HuH-7.5 (cell line): Measurements from ENCODE around the gene MUCL3.
"Not testable (repeated sequence)": the region's sequence is repeated elsewhere in the genome, so short reads cannot be mapped to it uniquely, and the experiment has no call there.

Experiments
- DNase-seq: peaks from one replicate; pipeline ENCODE4 v3.0.0; 2011; ENCODE audit warnings: low spot score

MUCL3 gene, protein sequence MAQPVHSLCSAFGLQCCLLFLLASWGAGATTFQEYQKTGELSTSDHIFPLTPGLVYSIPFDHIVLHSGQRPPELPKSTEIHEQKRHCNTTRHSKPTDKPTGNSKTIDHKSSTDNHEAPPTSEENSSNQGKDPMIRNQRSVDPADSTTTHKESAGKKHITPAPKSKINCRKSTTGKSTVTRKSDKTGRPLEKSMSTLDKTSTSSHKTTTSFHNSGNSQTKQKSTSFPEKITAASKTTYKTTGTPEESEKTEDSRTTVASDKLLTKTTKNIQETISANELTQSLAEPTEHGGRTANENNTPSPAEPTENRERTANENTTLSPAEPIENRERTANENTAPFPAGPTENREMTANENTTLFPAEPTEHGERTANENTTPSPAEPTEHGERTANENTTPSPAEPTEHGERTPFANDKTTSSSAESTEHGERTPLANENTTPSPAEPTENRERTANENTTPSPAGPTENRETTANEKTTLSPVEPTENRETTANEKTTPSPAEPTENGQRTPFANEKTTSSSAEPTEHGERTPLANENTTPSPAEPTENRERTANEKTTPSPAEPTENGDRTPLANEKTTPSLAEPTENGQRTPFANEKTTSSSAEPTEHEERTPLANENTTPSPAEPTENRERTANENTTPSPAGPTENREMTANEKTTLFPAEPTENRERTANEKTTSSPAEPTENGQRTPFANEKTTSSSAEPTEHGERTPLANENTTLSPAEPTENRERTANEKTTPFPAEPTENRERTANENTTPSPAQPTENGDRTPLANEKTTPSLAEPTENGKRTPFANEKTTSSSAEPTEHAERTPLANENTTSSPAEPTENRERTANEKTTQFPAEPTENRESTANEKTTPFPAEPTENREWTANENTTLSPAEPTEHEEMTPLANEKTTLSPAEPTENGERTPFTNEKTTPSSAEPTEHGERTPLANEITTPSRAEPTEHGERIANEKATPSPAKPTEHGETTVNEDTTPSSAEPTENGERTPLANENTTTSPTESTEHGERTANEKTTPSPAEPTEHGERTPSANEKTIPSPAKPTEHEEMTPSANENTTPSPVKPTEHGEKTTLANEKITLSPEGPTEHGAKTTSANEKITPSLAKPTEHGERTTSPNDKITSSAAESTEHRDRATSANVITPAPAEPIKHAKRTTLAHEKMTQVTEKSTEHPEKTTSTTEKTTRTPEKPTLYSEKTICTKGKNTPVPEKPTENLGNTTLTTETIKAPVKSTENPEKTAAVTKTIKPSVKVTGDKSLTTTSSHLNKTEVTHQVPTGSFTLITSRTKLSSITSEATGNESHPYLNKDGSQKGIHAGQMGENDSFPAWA (N-terminal part only)

DNA sequence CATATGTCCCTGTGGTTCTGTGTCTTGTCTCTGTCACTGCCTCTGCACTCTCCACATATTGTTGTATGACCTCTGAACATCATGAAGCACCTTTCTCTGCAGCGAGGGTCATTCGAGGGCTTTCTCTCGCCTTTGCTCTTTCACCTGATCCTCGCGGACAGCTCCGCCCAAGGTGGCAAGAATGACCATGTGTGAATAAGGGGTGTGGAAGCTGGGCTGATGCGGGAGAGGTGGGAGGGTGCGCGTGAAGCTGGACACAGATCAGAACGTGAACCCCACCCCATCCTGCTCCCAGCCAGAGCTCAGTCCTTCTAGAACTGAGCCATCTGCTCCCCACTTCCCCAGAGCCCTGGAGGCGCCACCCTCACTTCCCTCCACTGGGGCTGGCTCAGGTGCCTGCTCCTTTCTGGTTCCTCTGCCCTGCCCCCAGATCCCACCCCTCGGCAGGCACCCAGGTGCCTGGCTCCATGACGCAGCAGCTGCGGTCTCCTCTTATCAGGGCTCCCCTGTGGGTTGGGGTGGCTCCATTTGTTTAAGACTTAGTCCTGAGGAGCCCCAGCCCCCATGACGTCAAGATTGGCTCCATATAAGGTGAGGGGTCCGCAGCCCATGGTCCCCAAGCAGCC, at the start of gene MUCL3:
TSS of gene MUCL3 (plus strand) at position 613 of the 626 bp plus-strand sequence. CDS start 27 bp downstream, outside the sequence.
- DNase-seq = no peak

DNA sequence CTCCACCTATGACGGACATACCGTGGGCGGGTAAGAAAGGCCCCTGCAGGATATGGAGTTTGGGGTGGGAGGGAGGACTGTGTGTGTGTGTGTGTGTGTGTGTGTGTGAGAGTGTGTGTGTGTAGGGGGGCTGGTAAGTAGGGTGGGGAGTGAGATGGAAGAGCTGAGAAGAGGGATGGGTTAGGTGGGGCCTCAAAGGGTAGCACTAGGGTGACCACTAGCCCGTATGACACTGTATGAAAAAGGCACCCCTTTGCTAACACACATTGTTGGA, 49.4 kb upstream of the MUCL3 start:
- no peak for DNase-seq

DNA sequence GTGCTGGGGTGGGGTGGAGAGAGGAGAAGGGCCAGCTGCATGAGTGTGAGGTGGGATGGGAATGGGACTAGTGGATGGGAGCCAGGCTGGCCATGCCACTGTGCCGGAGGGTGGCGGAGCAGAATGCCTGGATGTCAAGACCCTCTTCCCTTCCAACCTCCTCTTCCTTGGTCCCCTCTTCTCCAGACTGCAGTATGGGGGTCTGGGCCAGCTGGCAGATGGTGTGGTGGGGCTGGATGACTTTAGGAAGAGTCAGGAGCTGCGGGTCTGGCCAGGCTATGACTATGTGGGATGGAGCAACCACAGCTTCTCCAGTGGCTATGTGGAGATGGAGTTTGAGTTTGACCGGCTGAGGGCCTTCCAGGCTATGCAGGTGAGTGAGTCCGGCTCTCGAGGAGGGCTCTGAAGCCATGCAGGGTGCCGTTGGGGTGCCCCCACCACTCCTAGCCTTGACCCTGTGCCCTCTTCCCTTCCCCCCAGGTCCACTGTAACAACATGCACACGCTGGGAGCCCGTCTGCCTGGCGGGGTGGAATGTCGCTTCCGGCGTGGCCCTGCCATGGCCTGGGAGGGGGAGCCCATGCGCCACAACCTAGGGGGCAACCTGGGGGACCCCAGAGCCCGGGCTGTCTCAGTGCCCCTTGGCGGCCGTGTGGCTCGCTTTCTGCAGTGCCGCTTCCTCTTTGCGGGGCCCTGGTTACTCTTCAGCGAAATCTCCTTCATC, 48.8 kb upstream of the MUCL3 start:
- no peak for DNase-seq

DNA sequence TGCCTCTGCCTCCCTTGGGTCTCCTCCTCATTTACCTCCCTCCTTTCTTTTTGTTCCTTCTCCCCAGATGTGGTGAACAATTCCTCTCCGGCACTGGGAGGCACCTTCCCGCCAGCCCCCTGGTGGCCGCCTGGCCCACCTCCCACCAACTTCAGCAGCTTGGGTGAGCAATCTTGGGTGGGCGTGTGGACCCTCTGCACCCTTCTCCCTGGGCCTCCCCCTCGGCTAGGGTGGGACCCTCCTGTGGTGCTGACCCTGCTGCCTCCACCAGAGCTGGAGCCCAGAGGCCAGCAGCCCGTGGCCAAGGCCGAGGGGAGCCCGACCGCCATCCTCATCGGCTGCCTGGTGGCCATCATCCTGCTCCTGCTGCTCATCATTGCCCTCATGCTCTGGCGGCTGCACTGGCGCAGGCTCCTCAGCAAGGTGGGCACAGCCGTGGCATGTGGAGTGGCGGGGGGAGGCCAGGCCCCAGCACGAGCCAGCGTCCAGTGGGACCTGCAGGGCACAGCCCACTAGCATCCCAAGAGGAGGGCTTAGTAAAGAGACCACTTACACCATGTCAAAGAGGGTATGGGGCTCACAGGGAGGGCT, 47.7 kb upstream of the MUCL3 start:
- no peak for DNase-seq

DNA sequence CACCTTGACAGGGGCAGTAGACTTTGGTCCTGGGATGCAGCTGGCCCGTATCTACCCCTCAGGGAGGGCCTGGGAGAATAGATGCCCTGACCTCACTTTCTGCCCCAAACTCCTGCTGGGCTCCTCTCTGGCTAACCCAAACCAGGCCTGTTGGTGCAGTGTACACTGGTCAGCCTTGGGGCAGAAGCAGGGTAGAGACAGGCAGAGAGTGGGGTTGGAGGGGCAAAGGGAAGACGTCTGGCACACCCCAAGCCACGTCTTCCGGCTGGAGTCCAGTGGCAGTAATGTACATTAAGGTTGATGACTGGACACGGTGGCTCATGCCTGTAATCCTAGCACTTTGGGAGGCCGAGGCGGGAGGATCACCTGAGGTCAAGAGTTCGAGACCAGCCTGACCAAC, 47.1 kb upstream of the MUCL3 start:
- no peak for DNase-seq

DNA sequence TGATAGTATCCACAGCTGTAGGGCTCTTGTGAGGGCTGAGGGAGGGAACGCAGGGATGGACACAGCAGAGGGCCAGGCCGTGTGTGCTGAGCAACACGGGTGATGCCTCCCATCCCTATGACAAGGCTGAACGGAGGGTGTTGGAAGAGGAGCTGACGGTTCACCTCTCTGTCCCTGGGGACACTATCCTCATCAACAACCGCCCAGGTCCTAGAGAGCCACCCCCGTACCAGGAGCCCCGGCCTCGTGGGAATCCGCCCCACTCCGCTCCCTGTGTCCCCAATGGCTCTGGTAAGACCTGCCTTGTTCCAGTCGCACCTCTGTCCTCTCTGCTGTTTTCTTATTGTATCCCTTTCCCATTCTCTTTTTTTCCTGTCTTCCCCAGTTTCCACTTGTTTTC, 46.4 kb upstream of the MUCL3 start:
- no peak for DNase-seq

DNA sequence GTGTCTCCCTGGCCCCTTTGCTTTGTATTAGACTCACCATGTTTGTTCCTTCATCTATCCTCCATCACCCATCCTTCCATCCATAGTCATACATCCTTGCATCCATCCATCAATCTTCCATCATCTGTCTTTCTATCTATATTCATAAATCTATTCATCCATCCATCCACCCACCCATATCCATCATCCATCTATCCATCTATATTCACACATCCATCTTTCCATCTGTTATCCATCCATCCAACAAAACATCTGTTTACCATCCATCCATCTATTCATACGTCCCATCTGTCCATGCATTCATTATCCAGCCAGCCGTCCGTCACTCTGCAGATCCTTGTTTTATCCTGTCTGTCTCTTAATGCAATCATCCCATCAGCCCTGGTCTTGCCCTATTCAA, 45.8 kb upstream of the MUCL3 start:
- no peak for DNase-seq

DNA sequence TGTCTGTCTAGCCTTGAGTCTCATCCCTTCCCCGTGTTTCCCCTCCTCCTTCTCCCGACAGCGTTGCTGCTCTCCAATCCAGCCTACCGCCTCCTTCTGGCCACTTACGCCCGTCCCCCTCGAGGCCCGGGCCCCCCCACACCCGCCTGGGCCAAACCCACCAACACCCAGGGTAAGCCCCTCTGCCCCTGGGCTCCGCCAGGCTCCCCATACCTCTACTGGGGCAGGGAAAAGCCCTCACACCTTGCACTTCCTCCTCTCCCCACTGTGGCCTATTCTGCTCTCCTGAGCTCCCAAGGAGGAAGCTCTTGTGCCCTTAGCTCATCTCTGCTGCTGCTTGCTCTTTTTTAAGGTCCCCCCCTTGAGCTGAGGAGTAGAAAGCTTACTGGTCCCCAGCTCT, 45.4 kb upstream of the MUCL3 start:
- no peak for DNase-seq

DNA sequence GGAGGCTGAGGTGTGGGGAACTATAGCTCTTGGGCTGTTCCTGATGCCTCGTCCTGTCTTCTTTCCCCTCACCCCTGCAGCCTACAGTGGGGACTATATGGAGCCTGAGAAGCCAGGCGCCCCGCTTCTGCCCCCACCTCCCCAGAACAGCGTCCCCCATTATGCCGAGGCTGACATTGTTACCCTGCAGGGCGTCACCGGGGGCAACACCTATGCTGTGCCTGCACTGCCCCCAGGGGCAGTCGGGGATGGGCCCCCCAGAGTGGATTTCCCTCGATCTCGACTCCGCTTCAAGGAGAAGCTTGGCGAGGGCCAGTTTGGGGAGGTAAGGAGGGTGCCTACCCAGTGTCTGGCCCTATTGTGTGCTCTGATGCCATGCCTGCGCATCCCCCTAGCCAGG, 44.2 kb upstream of the MUCL3 start:
- no peak for DNase-seq

DNA sequence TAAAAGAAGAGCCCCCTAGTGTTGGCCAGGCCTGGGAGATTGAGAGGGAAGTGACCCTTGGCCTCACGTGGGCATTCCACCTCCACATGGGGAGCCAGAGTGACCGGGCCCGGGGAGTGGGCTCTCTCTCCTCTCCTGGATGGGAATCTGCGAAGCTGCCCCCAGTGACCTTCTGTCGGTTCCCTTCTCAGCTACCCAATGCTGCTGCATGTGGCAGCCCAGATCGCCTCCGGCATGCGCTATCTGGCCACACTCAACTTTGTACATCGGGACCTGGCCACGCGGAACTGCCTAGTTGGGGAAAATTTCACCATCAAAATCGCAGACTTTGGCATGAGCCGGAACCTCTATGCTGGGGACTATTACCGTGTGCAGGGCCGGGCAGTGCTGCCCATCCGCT, 42.9 kb upstream of the MUCL3 start:
- no peak for DNase-seq

DNA sequence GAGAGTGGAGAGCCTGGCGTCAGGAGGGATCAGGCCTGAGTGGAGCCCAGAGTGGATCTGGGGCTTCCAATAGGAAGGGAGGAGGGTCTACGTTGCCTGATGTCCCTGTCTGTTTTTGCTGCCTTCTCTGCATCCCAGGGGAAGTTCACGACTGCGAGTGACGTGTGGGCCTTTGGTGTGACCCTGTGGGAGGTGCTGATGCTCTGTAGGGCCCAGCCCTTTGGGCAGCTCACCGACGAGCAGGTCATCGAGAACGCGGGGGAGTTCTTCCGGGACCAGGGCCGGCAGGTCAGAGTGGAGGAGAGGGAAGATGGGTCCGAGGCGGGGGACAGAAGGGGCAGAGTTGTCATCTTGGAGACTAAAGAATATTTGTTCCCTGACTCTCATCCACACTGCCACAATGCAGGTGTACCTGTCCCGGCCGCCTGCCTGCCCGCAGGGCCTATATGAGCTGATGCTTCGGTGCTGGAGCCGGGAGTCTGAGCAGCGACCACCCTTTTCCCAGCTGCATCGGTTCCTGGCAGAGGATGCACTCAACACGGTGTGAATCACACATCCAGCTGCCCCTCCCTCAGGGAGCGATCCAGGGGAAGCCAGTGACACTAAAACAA, 41.9 kb upstream of the MUCL3 start:
- DNase-seq = no peak

DNA sequence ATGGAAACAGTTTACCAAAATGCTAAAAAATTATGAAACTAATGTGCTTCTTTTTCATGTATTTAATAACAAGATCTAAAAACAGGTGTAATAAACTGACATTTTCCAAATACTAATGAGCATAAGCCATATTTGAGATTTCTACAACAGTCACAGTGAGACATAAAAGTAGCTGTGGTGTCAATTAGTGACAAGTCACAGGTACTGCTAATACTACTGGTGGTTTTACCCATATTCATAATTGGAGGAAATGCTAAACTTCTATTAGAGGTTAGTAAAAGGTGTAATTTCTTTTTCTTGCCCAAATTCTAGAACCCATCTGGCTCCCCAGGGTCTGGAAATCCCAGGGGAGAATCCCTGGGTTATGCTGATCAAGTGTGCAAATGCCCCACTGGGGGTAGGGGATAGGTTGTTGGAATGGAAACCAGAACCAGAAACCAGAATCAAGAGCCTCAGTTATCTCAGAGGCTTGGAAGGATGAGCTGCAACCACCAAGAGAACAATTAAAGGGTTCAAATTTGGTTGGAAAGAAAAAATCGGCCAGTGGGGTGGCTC, 39.8 kb upstream of the MUCL3 start:
- DNase-seq = no peak

DNA sequence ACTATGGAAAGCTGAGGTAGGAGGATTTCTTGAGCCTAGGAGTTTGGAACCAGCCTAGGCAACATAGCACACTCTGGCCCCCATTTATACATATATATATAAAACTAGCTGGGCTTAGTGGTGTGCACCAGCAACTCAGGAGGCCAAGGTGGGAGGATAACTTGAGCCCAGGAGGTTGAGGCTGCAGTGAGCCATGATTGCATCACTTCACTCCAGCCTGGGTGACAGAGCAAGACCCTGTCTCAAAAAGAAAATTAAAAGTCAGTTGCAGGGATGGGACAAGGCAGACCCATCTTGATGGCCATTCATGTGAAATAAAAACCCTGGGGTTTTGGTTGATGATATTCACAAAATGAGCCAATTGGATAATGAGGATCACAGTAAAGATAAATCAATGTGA, 39.3 kb upstream of the MUCL3 start:
- DNase-seq = no peak

DNA sequence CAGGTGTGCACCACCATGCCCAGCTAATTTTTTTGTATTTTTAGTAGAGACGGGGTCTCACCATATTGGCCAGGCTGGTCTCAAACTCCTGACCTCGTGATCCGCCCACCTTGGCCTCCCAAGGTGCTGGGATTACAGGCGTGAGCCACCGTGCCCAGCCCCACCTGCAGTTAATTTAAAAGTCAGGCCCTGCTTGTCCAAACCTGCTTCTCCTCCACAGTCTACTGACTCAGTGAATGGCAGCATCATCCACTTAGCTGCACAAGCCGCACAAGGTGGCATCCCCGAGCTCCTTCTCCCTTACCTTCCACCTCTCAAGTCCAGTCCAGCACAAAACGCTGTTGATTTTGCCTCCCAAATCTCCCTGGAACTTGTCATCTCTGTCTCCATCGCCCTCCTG, 38.6 kb upstream of the MUCL3 start:
- not testable (repeated sequence) for DNase-seq

DNA sequence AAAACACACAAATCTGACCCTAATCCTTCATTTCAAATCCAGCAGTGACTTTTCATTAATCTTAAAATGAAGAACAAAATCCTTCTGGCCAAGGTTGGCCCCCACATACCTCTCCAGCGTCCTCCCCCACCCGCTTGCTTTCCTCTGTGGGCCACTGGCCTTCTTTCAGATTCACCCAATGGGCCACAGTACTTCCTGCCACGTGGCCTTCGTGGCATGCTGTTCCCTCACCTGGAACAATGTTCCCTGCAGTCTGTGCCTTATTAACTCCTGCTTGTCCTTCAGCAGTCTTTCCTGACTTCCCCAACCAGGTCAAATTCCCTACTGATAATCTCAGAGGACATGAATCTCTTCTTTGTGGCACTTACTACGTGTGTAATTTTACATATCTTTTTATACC, 38.1 kb upstream of the MUCL3 start:
- no peak for DNase-seq

DNA sequence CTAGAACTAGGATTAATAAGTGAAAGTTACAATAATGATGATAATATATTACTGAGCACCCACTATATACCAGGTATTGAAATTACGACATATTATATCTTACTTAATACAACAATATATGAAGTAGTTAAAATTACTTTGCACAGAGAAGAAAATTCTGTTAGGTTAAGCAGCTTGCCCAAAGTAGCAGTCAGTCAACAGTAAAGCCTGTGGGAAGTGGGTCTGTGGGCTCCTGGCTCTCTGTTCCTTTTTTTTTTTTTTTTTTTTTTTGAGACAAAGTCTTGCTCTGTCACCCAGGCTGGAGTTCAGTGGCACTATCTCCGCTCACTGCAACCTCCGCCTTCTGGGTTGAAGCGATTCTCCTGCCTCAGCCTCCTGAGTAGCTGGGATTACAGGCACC, 37.5 kb upstream of the MUCL3 start:
- DNase-seq = no peak

DNA sequence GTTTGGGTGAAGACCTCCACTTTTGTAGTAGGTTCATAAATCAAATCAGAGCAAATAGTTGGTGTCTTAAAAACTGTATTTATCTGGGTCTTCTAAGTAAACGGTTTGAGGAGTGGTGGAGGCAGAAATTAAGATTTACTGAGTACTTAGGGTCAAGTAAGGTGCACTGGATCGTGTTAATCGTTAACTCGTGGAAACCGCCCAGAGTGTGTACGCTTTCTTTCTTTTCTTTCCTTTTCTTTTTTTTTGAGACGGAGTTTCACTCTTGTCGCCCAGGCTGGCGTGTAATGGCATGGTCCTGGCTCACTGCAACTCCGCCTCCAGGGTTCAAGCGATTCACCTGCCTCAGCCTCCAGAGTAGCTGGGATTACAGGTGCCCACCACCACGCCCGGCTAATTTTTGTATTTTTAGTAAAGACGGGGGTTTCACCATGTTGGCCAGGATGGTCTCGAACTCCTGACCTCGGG, 33.4 kb upstream of the MUCL3 start:
- not testable (repeated sequence) for DNase-seq

DNA sequence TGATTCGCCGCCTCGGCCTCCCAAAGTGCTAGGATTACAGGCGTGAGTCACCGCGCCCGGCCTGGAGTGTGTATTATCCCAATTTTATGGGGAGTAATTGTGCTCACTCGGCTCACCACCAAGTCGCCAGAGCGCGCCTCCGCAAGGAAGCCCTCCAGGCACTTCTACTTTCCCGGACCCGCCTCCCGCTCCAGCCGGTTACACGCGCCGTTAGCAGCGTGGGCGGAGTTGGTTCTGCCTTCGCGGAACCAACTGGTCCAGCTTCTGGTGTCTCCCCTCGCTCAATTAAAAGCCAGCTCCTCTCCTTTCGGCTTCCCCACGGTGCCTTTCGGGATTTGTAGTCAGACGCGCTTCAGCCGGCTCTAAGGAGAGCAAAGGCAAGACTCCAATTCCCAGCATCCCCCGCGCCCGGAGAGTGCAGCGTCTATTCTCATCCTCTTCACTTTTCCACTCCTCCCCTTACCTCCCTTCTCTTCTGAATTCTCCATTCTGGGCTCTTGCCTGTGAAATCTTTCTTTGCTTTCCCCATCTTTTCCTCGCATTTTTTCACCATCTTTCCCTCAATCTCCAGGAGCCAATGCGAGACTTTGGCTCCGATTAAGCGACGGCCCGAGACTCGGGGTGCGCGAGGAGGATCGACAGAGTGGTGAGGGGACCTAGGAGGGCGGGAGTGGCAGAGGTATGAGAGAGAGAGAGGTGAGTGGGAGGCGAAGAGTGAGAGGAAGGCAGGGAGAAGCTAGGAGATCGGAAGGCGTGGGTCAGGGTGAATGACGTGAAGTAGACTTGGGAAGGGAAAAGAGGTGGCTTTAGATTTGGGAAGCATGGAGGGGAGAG, 32.8 kb upstream of the MUCL3 start, which contains the start of gene GTF2H4:
TSS of gene GTF2H4 (plus strand) at position 450 of the 834 bp plus-strand sequence.
- DNase-seq = peak; percentile 82

DNA sequence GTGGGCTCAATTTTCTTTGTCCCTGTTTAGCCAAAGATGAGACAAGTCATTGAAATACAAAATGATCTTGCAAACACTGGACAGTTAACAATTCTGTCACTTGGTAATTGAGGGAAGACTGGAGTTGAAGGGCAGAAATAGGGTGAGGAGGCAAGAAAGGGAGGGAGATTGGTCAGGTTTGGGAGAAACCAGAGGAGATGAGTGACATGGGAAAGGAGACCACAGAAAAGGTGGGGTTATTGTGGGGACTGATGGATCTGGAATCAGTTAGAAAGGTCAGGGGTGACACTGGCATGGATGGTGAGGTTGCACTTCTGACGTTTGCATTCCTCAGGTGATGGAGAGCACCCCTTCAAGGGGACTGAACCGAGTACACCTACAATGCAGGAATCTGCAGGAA, 32.1 kb upstream of the MUCL3 start:
- DNase-seq = no peak
